ENCODE measurements around the gene ENPEP. TPM values are rescaled to one million over a fixed set of nuclear protein-coding genes. Genes with fewer than 3 reads are reported as not detected.
"Not testable (repeated sequence)": the region's sequence is repeated elsewhere in the genome, so short reads cannot be mapped to it uniquely, and the experiment has no call there.

ENPEP gene
- total RNA-seq, 2 experiments from 2014 or later, result not detected

- ChIA-PET POLR2A (no interaction called here), CTCF (interaction anchor here (0.7 to 1.1 kb wide), 3 partner anchors 13 to 535 kb away, joined by 3 read pairs; no protein-coding TSS in a partner anchor)
- intact Hi-C loops (cut with micrococcal nuclease), result no loop called here
- no peak for DNase-seq
- Mint-ChIP-seq H3K36me3 (no peaks in the 10 kb centered on the region), H3K27me3 (peaks cover 15% of the 10 kb centered on the region), H3K4me1 (ENCODE audit: low read depth) (peaks cover 5% of the 10 kb centered on the region), H3K4me3 (no peak overlapping the region), H3K27ac (no peak overlapping the region), H3K9me3 (no peaks in the 10 kb centered on the region)
These were observed 58.0 kb downstream of the ENPEP start for GRCh38 chr4:110533940-110534339.

GRCh38 chr4:110540581-110540980 is 64.6 kb downstream of the ENPEP start:
- H3K4me1 Mint-ChIP-seq (ENCODE audit: low read depth), result no peaks in the 10 kb centered on the region
- ChIA-PET CTCF (interaction anchor here (1.3 kb wide), 1 partner anchor 21 kb away, joined by 3 read pairs; no protein-coding TSS in a partner anchor), POLR2A (no interaction called here)
- no peaks in the 10 kb centered on the region for H3K9me3 Mint-ChIP-seq
- no peak for DNase-seq
- no peaks in the 10 kb centered on the region for H3K36me3 Mint-ChIP-seq
- H3K27me3 Mint-ChIP-seq, result peaks cover 8% of the 10 kb centered on the region
- no peak overlapping the region for H3K4me3 Mint-ChIP-seq
- H3K27ac Mint-ChIP-seq, result no peak overlapping the region
- intact Hi-C loops (cut with micrococcal nuclease), result no loop called here

GRCh38 chr4:110540982-110541451 is 65.1 kb downstream of the ENPEP start:
- no peaks in the 10 kb centered on the region for H3K4me1 Mint-ChIP-seq (ENCODE audit: low read depth)
- ChIA-PET POLR2A (no interaction called here), CTCF (interaction anchor here (1.3 kb wide), 1 partner anchor 22 kb away, joined by 3 read pairs; no protein-coding TSS in a partner anchor)
- H3K27me3 Mint-ChIP-seq, result peaks cover 8% of the 10 kb centered on the region
- no peaks in the 10 kb centered on the region for H3K36me3 Mint-ChIP-seq
- no peaks in the 10 kb centered on the region for H3K9me3 Mint-ChIP-seq
- DNase-seq, result no peak
- H3K4me3 Mint-ChIP-seq, result no peak overlapping the region
- H3K27ac Mint-ChIP-seq, result no peak overlapping the region
- intact Hi-C loops (cut with micrococcal nuclease), result no loop called here

GRCh38 chr4:110543577-110543976 is 67.6 kb downstream of the ENPEP start:
- intact Hi-C loops (cut with micrococcal nuclease), result no loop called here
- ChIA-PET POLR2A (no interaction called here), CTCF (interaction anchor here (1.5 kb wide), 1 partner anchor 27 kb away, joined by 4 read pairs; no protein-coding TSS in a partner anchor)

DNA sequence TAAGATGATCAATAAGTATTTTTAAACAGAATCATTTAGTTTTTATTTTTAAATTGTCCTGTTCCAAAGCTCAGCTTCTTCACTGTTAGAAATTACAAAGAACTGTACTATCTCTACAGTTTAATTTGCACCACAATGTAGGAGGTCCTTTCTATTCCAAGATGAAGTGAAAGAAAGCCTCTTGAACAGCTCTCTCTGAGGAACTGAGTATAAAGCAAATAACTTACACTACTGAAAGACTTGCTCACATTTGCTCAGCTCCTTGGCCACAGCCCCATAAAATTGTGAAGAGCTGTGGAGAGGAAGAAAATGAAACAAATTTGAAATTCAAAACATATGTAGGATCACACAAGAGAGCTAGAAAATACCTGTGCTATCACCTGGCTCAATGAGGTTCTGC is 68.6 kb downstream of the ENPEP start:
- Mint-ChIP-seq H3K9me3 (no peaks in the 10 kb centered on the region), H3K27ac (no peak overlapping the region), H3K4me1 (ENCODE audit: low read depth) (no peaks in the 10 kb centered on the region), H3K36me3 (no peaks in the 10 kb centered on the region), H3K27me3 (peaks cover 8% of the 10 kb centered on the region), H3K4me3 (no peak overlapping the region)
- POLR2A ChIA-PET, result no interaction called here
- CTCF ChIA-PET, result no interaction called here
- intact Hi-C loops (cut with micrococcal nuclease), result no loop called here
- DNase-seq, result no peak

More at GRCh38 chr4:110543577-110543976, 67.6 kb downstream of the ENPEP start:
- Mint-ChIP-seq H3K27ac (no peak overlapping the region), H3K27me3 (peaks cover 5% of the 10 kb centered on the region), H3K4me1 (ENCODE audit: low read depth) (no peaks in the 10 kb centered on the region), H3K4me3 (no peak overlapping the region), H3K36me3 (no peaks in the 10 kb centered on the region), H3K9me3 (no peaks in the 10 kb centered on the region)
- DNase-seq, result no peak

GRCh38 chr4:110550260-110550659 is 74.3 kb downstream of the ENPEP start:
- intact Hi-C loops (cut with micrococcal nuclease), result no loop called here
- ChIA-PET CTCF (interaction anchor here (0.9 kb wide), 1 partner anchor 38 kb away, joined by 3 read pairs; no protein-coding TSS in a partner anchor), POLR2A (no interaction called here)
- Mint-ChIP-seq H3K4me1 (ENCODE audit: low read depth) (no peaks in the 10 kb centered on the region), H3K9me3 (no peaks in the 10 kb centered on the region), H3K4me3 (no peak overlapping the region), H3K27me3 (peaks cover 15% of the 10 kb centered on the region), H3K27ac (no peak overlapping the region), H3K36me3 (no peaks in the 10 kb centered on the region)
- DNase-seq, result no peak

DNA sequence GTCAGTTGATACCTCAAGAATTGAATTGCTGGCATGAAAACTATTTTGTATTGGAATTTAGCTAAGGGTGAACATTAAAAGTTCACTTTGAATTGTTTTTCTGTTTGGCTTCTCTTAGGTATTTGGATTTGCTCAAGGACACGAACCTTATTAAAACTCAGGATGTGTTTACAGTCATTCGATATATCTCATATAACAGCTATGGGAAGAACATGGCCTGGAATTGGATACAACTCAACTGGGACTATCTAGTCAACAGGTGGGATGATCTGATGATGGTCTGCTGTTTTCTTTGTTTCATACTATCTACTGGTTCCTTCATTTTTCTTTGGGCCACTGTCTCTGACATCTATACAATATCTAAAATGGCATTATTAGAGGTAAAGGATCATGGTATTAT is 77.2 kb downstream of the ENPEP start:
- Mint-ChIP-seq H3K36me3 (no peaks in the 10 kb centered on the region), H3K4me1 (ENCODE audit: low read depth) (no peaks in the 10 kb centered on the region), H3K9me3 (no peaks in the 10 kb centered on the region), H3K4me3 (no peak overlapping the region), H3K27ac (no peak overlapping the region), H3K27me3 (peaks cover 14% of the 10 kb centered on the region)
- ChIA-PET CTCF (no interaction called here), POLR2A (no interaction called here)
- DNase-seq, result no peak
- intact Hi-C loops (cut with micrococcal nuclease), result no loop called here

GRCh38 chr4:110567214-110567613 is 91.3 kb downstream of the ENPEP start:
- POLR2A ChIA-PET, result no interaction called here
- CTCF ChIA-PET, result no interaction called here
- Mint-ChIP-seq H3K27ac (no peak overlapping the region), H3K36me3 (no peaks in the 10 kb centered on the region), H3K4me3 (no peak overlapping the region), H3K9me3 (no peaks in the 10 kb centered on the region), H3K27me3 (peaks cover 7% of the 10 kb centered on the region), H3K4me1 (ENCODE audit: low read depth) (no peaks in the 10 kb centered on the region)
- intact Hi-C loops (cut with micrococcal nuclease), result no loop called here
- no peak for DNase-seq

DNA sequence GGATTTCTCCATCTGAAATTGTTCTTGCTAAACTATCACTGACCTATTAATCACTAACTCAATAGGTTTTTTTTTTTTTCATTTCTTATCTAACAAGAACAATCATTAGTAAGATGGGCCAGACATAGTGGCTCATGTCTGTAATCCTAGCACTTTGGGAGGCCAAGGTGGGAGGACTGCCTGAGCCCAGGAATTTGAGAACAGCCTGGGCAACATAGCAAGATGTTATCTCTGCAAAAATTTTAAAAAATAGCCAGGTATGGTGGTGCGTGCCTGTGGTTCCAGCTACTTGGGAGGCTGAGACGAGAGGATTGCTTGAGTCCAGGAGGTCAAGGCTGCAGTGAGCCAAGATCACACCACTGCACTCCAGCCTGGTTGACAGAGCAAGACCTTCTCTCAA is 100.7 kb downstream of the ENPEP start:
- POLR2A ChIA-PET; H3K4me3 Mint-ChIP-seq; H3K27me3 Mint-ChIP-seq; H3K9me3 Mint-ChIP-seq; H3K4me1 Mint-ChIP-seq (ENCODE audit: low read depth); H3K36me3 Mint-ChIP-seq; CTCF ChIA-PET; intact Hi-C loops (cut with micrococcal nuclease); DNase-seq; H3K27ac Mint-ChIP-seq: not testable (repeated sequence)

GRCh38 chr4:110586131-110586850 is 110.3 kb downstream of the ENPEP start:
- no peak for DNase-seq
- H3K27me3 Mint-ChIP-seq, result peaks cover 10% of the 10 kb centered on the region
- ChIA-PET CTCF (no interaction called here), POLR2A (no interaction called here)
- H3K36me3 Mint-ChIP-seq, result no peaks in the 10 kb centered on the region
- intact Hi-C loops (cut with micrococcal nuclease), result no loop called here
- no peak overlapping the region for H3K4me3 Mint-ChIP-seq
- no peaks in the 10 kb centered on the region for H3K9me3 Mint-ChIP-seq
- H3K4me1 Mint-ChIP-seq (ENCODE audit: low read depth), result peaks cover 2% of the 10 kb centered on the region
- no peak overlapping the region for H3K27ac Mint-ChIP-seq

DNA sequence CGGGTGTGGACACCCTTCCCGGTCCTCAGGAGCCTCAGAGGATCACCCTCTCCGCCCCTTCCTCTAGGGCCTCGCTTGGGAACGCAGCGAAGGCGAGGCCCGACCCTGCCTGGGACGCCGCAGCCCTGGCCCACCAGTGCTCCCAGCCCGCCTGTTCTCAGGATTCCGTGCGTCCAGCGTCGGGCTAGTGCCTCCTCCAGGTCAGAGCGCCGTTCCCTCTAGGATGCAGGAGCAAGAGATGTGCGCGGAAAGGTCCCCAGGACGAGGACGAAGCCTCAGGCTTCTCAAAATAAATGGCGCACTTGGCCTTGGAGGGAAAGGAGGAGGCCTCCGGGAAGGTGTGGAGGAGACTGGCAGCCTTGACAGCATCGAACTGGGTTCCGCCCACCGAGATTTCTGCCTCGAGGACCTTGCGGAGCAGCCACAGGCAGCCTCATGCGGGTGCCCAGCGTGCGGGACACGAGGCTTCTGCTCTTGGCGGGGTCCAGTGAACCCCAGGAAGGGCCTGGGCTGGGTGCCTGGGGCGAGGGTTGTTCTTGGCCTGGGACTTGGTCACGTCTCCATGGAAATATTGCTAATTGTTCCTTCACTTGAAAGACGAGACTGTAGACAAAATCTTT is 111.8 kb downstream of the ENPEP start:
- intact Hi-C loops (cut with micrococcal nuclease), result no loop called here
- H3K27ac Mint-ChIP-seq, result no peak overlapping the region
- no peaks in the 10 kb centered on the region for H3K36me3 Mint-ChIP-seq
- H3K27me3 Mint-ChIP-seq, result peaks cover 10% of the 10 kb centered on the region
- no peak overlapping the region for H3K4me3 Mint-ChIP-seq
- POLR2A ChIA-PET, result no interaction called here
- CTCF ChIA-PET, result no interaction called here
- DNase-seq, result no peak
- H3K9me3 Mint-ChIP-seq, result no peaks in the 10 kb centered on the region
- peaks cover 2% of the 10 kb centered on the region for H3K4me1 Mint-ChIP-seq (ENCODE audit: low read depth)

GRCh38 chr4:110589297-110589696 is 113.3 kb downstream of the ENPEP start:
- CTCF ChIA-PET, result interaction anchor here (1.1 kb wide), 1 partner anchor 96 kb away, joined by 3 read pairs; no protein-coding TSS in a partner anchor
- H3K4me1 Mint-ChIP-seq (ENCODE audit: low read depth), result peaks cover 2% of the 10 kb centered on the region
- intact Hi-C loops (cut with micrococcal nuclease), result no loop called here
- H3K36me3 Mint-ChIP-seq, result no peaks in the 10 kb centered on the region
- H3K27me3 Mint-ChIP-seq, result peaks cover 7% of the 10 kb centered on the region
- POLR2A ChIA-PET, result no interaction called here
- DNase-seq, result no peak
- no peaks in the 10 kb centered on the region for H3K9me3 Mint-ChIP-seq
- H3K4me3 Mint-ChIP-seq, result no peak overlapping the region
- H3K27ac Mint-ChIP-seq, result no peak overlapping the region

DNA sequence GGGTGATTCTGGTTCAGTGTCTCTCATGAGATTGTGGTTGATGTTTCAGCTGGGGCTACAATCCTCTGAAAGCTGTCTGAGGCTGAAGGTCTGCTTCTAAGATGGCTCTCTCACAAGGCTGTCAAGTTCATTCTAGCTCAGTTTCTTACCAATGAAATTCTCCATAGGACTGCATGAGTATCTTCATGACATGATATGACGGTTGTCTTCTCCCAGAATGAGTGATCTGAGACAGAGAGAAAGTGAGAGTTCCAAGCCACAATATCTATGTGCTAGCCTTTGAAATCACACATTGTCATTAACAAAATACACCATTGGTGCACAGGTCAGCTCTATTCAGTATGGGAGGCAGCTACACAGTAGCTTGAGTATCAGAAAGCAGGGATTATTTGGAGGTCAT is 119.6 kb downstream of the ENPEP start:
- intact Hi-C loops (cut with micrococcal nuclease), result no loop called here
- H3K36me3 Mint-ChIP-seq, result no peaks in the 10 kb centered on the region
- peaks cover 10% of the 10 kb centered on the region for H3K9me3 Mint-ChIP-seq
- ChIA-PET POLR2A (no interaction called here), CTCF (no interaction called here)
- DNase-seq, result no peak
- peaks cover 16% of the 10 kb centered on the region for H3K27me3 Mint-ChIP-seq
- H3K4me3 Mint-ChIP-seq, result no peak overlapping the region
- no peak overlapping the region for H3K27ac Mint-ChIP-seq
- H3K4me1 Mint-ChIP-seq (ENCODE audit: low read depth), result no peaks in the 10 kb centered on the region

Measured in activated CD4-positive, alpha-beta memory T cell treated with anti-CD3 and anti-CD28 coated beads for 36 hours (primary cell).